ENCODE data around the gene BMX.

DNA sequence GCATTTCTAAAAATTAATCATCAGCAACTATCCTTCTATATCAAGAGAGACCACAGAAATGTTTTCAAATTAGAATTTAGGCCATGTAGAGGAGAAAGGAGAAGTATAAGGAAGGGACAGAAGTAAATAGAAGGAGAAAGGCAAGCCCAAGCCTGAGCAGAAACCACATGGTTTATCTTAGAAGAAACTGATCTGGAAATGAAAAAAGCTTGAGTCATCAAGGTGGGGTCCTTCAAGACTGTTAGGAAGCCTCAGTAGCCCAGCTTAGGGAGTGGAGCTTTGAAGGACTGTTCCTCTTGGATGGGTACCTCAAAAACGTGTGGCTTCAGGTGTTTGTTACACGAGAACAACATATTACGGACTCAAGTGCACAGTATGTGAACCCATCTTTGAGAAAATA, 4.5 kb downstream of the BMX start:
- TF ChIP-seq, protein P1, sequence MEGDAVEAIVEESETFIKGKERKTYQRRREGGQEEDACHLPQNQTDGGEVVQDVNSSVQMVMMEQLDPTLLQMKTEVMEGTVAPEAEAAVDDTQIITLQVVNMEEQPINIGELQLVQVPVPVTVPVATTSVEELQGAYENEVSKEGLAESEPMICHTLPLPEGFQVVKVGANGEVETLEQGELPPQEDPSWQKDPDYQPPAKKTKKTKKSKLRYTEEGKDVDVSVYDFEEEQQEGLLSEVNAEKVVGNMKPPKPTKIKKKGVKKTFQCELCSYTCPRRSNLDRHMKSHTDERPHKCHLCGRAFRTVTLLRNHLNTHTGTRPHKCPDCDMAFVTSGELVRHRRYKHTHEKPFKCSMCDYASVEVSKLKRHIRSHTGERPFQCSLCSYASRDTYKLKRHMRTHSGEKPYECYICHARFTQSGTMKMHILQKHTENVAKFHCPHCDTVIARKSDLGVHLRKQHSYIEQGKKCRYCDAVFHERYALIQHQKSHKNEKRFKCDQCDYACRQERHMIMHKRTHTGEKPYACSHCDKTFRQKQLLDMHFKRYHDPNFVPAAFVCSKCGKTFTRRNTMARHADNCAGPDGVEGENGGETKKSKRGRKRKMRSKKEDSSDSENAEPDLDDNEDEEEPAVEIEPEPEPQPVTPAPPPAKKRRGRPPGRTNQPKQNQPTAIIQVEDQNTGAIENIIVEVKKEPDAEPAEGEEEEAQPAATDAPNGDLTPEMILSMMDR (conservative IDR thresholded peaks at IDR 0.05): no peak
- no peak for TF ChIP-seq EZH2 (IDR thresholded peaks at IDR 0.05; ENCODE audit: low read depth)
